Measurements from ENCODE around the gene GNAI2.

DNA sequence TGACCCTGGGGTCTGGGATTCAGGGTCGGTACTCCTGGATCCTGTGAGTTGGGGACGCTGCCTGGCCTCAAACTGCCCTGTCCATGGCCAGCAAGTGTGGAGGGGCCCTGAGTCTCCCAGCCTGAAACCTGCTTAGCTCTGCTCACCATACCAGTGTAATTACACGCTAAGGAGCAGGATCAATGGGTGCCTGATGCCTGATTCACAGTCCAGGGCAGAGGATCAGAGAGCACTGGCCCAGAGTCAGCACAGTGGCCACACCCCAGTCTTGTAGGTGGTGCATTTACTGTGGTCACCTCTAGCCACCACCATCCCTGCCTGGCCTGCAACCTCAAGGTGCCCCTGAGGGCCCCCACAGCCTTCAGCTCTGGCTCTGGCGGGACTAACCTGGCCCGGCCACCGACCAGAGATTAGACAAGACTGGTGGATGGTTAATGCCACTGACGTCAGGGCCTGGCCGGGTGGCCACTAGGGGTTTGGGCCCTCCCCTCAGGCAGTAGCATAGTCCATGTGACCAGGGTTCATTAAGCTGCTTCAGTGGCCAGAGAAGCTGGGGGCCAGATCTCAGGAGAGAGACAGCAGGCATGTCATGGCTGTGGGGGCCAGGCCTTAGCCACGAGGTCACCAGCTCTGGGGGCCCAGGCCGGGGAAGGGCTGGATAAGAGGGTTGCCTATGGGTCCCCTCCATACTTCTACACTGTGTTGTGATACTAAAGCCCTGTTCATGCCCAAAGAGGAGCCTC lies 34.3 kb upstream of the GNAI2 start:
- no peak for TF ChIP-seq CREB1 (CRISPR knock-in tag; IDR thresholded peaks at IDR 0.05)
- TF ChIP-seq, protein P1, sequence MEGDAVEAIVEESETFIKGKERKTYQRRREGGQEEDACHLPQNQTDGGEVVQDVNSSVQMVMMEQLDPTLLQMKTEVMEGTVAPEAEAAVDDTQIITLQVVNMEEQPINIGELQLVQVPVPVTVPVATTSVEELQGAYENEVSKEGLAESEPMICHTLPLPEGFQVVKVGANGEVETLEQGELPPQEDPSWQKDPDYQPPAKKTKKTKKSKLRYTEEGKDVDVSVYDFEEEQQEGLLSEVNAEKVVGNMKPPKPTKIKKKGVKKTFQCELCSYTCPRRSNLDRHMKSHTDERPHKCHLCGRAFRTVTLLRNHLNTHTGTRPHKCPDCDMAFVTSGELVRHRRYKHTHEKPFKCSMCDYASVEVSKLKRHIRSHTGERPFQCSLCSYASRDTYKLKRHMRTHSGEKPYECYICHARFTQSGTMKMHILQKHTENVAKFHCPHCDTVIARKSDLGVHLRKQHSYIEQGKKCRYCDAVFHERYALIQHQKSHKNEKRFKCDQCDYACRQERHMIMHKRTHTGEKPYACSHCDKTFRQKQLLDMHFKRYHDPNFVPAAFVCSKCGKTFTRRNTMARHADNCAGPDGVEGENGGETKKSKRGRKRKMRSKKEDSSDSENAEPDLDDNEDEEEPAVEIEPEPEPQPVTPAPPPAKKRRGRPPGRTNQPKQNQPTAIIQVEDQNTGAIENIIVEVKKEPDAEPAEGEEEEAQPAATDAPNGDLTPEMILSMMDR (IDR thresholded peaks at IDR 0.05): no peak
- TF ChIP-seq, protein P2, sequence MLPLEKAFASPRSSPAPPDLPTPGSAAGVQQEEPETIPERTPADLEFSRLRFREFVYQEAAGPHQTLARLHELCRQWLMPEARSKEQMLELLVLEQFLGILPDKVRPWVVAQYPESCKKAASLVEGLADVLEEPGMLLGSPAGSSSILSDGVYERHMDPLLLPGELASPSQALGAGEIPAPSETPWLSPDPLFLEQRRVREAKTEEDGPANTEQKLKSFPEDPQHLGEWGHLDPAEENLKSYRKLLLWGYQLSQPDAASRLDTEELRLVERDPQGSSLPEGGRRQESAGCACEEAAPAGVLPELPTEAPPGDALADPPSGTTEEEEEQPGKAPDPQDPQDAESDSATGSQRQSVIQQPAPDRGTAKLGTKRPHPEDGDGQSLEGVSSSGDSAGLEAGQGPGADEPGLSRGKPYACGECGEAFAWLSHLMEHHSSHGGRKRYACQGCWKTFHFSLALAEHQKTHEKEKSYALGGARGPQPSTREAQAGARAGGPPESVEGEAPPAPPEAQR (CRISPR knock-in tag; IDR thresholded peaks at IDR 0.05): no peak
- no peak for TF ChIP-seq ETV6 (CRISPR knock-in tag; IDR thresholded peaks at IDR 0.05)
- TF ChIP-seq, protein P3, sequence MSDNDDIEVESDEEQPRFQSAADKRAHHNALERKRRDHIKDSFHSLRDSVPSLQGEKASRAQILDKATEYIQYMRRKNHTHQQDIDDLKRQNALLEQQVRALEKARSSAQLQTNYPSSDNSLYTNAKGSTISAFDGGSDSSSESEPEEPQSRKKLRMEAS (CRISPR knock-in tag; IDR thresholded peaks at IDR 0.05): no peak
- TF ChIP-seq NR2C2 (CRISPR knock-in tag; IDR thresholded peaks at IDR 0.05): no peak
- TF ChIP-seq EMX1 (CRISPR knock-in tag; IDR thresholded peaks at IDR 0.05): no peak
- TF ChIP-seq ZNF263 (CRISPR knock-in tag; IDR thresholded peaks at IDR 0.05; ENCODE audit: low read depth): no peak
- TF ChIP-seq, protein P4, sequence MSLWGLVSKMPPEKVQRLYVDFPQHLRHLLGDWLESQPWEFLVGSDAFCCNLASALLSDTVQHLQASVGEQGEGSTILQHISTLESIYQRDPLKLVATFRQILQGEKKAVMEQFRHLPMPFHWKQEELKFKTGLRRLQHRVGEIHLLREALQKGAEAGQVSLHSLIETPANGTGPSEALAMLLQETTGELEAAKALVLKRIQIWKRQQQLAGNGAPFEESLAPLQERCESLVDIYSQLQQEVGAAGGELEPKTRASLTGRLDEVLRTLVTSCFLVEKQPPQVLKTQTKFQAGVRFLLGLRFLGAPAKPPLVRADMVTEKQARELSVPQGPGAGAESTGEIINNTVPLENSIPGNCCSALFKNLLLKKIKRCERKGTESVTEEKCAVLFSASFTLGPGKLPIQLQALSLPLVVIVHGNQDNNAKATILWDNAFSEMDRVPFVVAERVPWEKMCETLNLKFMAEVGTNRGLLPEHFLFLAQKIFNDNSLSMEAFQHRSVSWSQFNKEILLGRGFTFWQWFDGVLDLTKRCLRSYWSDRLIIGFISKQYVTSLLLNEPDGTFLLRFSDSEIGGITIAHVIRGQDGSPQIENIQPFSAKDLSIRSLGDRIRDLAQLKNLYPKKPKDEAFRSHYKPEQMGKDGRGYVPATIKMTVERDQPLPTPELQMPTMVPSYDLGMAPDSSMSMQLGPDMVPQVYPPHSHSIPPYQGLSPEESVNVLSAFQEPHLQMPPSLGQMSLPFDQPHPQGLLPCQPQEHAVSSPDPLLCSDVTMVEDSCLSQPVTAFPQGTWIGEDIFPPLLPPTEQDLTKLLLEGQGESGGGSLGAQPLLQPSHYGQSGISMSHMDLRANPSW (CRISPR knock-in tag; conservative IDR thresholded peaks at IDR 0.05; ENCODE audit: low read depth): no peak

Measured in WTC11 (cell line).